ENCODE results near the gene KIR3DL3.
A peak's percentile ranks its signal among the peaks of the same experiment; 100 is the strongest.
"Not testable (repeated sequence)": the region's sequence is repeated elsewhere in the genome, so short reads cannot be mapped to it uniquely, and the experiment has no call there.

The KIR3DL3 gene

DNA sequence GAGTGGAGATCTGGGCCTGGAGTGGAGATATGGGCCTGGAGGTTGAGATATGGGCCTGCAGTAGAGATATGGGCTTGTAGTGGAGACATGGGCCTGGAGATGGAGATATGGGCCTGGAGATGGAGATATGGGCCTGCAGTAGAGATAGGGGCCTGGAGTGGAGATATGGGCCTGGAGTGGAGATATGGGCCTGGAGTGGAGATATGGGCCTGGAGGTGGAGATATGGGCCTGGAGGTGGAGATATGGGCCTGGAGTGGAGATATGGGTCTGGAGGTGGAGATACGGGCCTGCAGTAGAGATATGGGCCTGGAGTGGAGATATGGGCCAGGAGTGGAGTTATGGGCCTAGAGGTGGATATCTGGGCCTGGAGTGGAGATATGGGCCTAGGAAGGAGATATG, 14.5 kb downstream of the KIR3DL3 start:
- Histone ChIP-seq H3K9ac (ENCODE audit: low read depth, low read length, poor library complexity) (no peak overlapping the region), H4K91ac (ENCODE audit: low read depth, low read length, poor library complexity) (no peak overlapping the region), H3K79me1 (ENCODE audit: low read depth, low read length) (no peaks in the 10 kb centered on the region), H3K4me1 (ENCODE audit: control insufficient read depth in 2 of 2, insufficient read depth in 1 of 2, low read depth in 1 of 2, low read length in 2 of 2) (no peaks in the 10 kb centered on the region), H3K27me3 (ENCODE audit: control insufficient read depth in 3 of 3, insufficient read depth in 3 of 3, low read depth in 1 of 3, low read length in 3 of 3) (peaks cover 0 to 2% (median 0%) of the 10 kb centered on the region in 3 experiments), H3K4ac (ENCODE audit: low read length) (no peak overlapping the region), H3K4me3 (ENCODE audit: low read length in 2 of 2) (no peak overlapping the region), H2BK5ac (ENCODE audit: low read length) (no peak overlapping the region), H4K8ac (ENCODE audit: low read depth, low read length) (no peak overlapping the region), H3K14ac (ENCODE audit: low read length) (no peak overlapping the region), H3K9me3 (replicated peaks in 1 of 2; ENCODE audit: control insufficient read depth in 2 of 2, insufficient read depth in 1 of 2, low read depth in 1 of 2, low read length in 2 of 2) (peaks cover 0 to 11% of the 10 kb centered on the region in 2 donors), H3K18ac (ENCODE audit: low read length) (no peak overlapping the region), H2BK15ac (ENCODE audit: low read length) (no peak overlapping the region), H2BK120ac (ENCODE audit: low read depth, low read length) (no peak overlapping the region), H2AFZ (ENCODE audit: low read length) (no peak overlapping the region), H2BK12ac (ENCODE audit: low read length) (no peak overlapping the region), H3K4me2 (ENCODE audit: insufficient read depth, low read length, poor library complexity, severe bottlenecking) (no peak overlapping the region), H2AK5ac (ENCODE audit: low read depth, low read length) (no peak overlapping the region), H3K27ac (replicated peaks; ENCODE audit: low read length) (no peak overlapping the region), H3K36me3 (replicated peaks in 1 of 2; ENCODE audit: control insufficient read depth in 2 of 2, insufficient read depth in 2 of 2, low read length in 2 of 2) (no peaks in the 10 kb centered on the region), H3K23ac (ENCODE audit: low read depth, low read length, poor library complexity) (no peak overlapping the region)
- no peak for DNase-seq (ENCODE audit: low spot score)
- WGBS, 2 donors (ENCODE audit: extremely low coverage in 2 of 2, insufficient read length in 2 of 2, insufficient replicate concordance in 1 of 2): no CpG with 5 or more reads among the region's 1 CpG

GRCh38 chr19:54739587-54740497, 15.6 kb downstream of the KIR3DL3 start:
- no peak overlapping the region for H3K23ac ChIP-seq (ENCODE audit: low read depth, low read length, poor library complexity)
- H3K18ac ChIP-seq (ENCODE audit: low read length): no peak overlapping the region
- H3K36me3 ChIP-seq (replicated peaks in 1 of 2; ENCODE audit: control insufficient read depth in 2 of 2, insufficient read depth in 2 of 2, low read length in 2 of 2): no peaks in the 10 kb centered on the region
- no peaks in the 10 kb centered on the region for H3K79me1 ChIP-seq (ENCODE audit: low read depth, low read length)
- no peak overlapping the region for H4K8ac ChIP-seq (ENCODE audit: low read depth, low read length)
- peaks cover 0 to 11% of the 10 kb centered on the region in 2 donors for H3K9me3 ChIP-seq (replicated peaks in 1 of 2; ENCODE audit: control insufficient read depth in 2 of 2, insufficient read depth in 1 of 2, low read depth in 1 of 2, low read length in 2 of 2)
- H2AFZ ChIP-seq (ENCODE audit: low read length): no peak overlapping the region
- no CpG with 5 or more reads among the region's 13 CpGs for WGBS, 2 donors (ENCODE audit: extremely low coverage in 2 of 2, insufficient read length in 2 of 2, insufficient replicate concordance in 1 of 2)
- peak overlapping the region in 1 of 2 donors; percentile 50 for H3K4me3 ChIP-seq (ENCODE audit: low read length in 2 of 2)
- H2BK12ac ChIP-seq (ENCODE audit: low read length): no peak overlapping the region
- H3K27ac ChIP-seq (replicated peaks; ENCODE audit: low read length): no peak overlapping the region
- H3K4me1 ChIP-seq (ENCODE audit: control insufficient read depth in 2 of 2, insufficient read depth in 1 of 2, low read depth in 1 of 2, low read length in 2 of 2): no peaks in the 10 kb centered on the region
- H4K91ac ChIP-seq (ENCODE audit: low read depth, low read length, poor library complexity): no peak overlapping the region
- no peaks in the 10 kb centered on the region for H3K27me3 ChIP-seq (ENCODE audit: control insufficient read depth in 3 of 3, insufficient read depth in 3 of 3, low read depth in 1 of 3, low read length in 3 of 3)
- H2BK5ac ChIP-seq (ENCODE audit: low read length): no peak overlapping the region
- no peak overlapping the region for H3K4ac ChIP-seq (ENCODE audit: low read length)
- no peak overlapping the region for H2AK5ac ChIP-seq (ENCODE audit: low read depth, low read length)
- no peak overlapping the region for H3K14ac ChIP-seq (ENCODE audit: low read length)
- no peak overlapping the region for H2BK15ac ChIP-seq (ENCODE audit: low read length)
- no peak overlapping the region for H3K4me2 ChIP-seq (ENCODE audit: insufficient read depth, low read length, poor library complexity, severe bottlenecking)
- no peak for DNase-seq (ENCODE audit: low spot score)
- no peak overlapping the region for H3K9ac ChIP-seq (ENCODE audit: low read depth, low read length, poor library complexity)
- no peak overlapping the region for H2BK120ac ChIP-seq (ENCODE audit: low read depth, low read length)

- H4K91ac ChIP-seq (ENCODE audit: low read depth, low read length, poor library complexity); H3K9ac ChIP-seq (ENCODE audit: low read depth, low read length, poor library complexity); H3K79me1 ChIP-seq (ENCODE audit: low read depth, low read length); H3K4me1 ChIP-seq (ENCODE audit: control insufficient read depth in 2 of 2, insufficient read depth in 1 of 2, low read depth in 1 of 2, low read length in 2 of 2); H2BK5ac ChIP-seq (ENCODE audit: low read length); H2BK15ac ChIP-seq (ENCODE audit: low read length); H2AK5ac ChIP-seq (ENCODE audit: low read depth, low read length); DNase-seq (ENCODE audit: low spot score); H3K18ac ChIP-seq (ENCODE audit: low read length); H3K27me3 ChIP-seq (ENCODE audit: control insufficient read depth in 3 of 3, insufficient read depth in 3 of 3, low read depth in 1 of 3, low read length in 3 of 3); H2AFZ ChIP-seq (ENCODE audit: low read length); H3K36me3 ChIP-seq (replicated peaks in 1 of 2; ENCODE audit: control insufficient read depth in 2 of 2, insufficient read depth in 2 of 2, low read length in 2 of 2); H3K4me2 ChIP-seq (ENCODE audit: insufficient read depth, low read length, poor library complexity, severe bottlenecking); H2BK120ac ChIP-seq (ENCODE audit: low read depth, low read length); H3K4me3 ChIP-seq (ENCODE audit: low read length in 2 of 2); H3K27ac ChIP-seq (replicated peaks; ENCODE audit: low read length); H3K4ac ChIP-seq (ENCODE audit: low read length); H3K14ac ChIP-seq (ENCODE audit: low read length); H3K9me3 ChIP-seq (replicated peaks in 1 of 2; ENCODE audit: control insufficient read depth in 2 of 2, insufficient read depth in 1 of 2, low read depth in 1 of 2, low read length in 2 of 2); H2BK12ac ChIP-seq (ENCODE audit: low read length); H4K8ac ChIP-seq (ENCODE audit: low read depth, low read length); H3K23ac ChIP-seq (ENCODE audit: low read depth, low read length, poor library complexity): not testable (repeated sequence)
- no CpG with 5 or more reads among the region's 5 CpGs for WGBS, 2 donors (ENCODE audit: extremely low coverage in 2 of 2, insufficient read length in 2 of 2, insufficient replicate concordance in 1 of 2)
These were observed 17.7 kb downstream of the KIR3DL3 start for GRCh38 chr19:54741950-54742349.

GRCh38 chr19:54744080-54744479, 19.8 kb downstream of the KIR3DL3 start:
- not testable (repeated sequence) for H3K23ac ChIP-seq (ENCODE audit: low read depth, low read length, poor library complexity); H2BK12ac ChIP-seq (ENCODE audit: low read length); H3K36me3 ChIP-seq (replicated peaks in 1 of 2; ENCODE audit: control insufficient read depth in 2 of 2, insufficient read depth in 2 of 2, low read length in 2 of 2); H2AK5ac ChIP-seq (ENCODE audit: low read depth, low read length); DNase-seq (ENCODE audit: low spot score); H3K9me3 ChIP-seq (replicated peaks in 1 of 2; ENCODE audit: control insufficient read depth in 2 of 2, insufficient read depth in 1 of 2, low read depth in 1 of 2, low read length in 2 of 2); H2AFZ ChIP-seq (ENCODE audit: low read length); H4K8ac ChIP-seq (ENCODE audit: low read depth, low read length); H3K27ac ChIP-seq (replicated peaks; ENCODE audit: low read length); H3K4me3 ChIP-seq (ENCODE audit: low read length in 2 of 2); H4K91ac ChIP-seq (ENCODE audit: low read depth, low read length, poor library complexity); H3K4ac ChIP-seq (ENCODE audit: low read length); H3K18ac ChIP-seq (ENCODE audit: low read length); H3K14ac ChIP-seq (ENCODE audit: low read length); H3K9ac ChIP-seq (ENCODE audit: low read depth, low read length, poor library complexity); H2BK15ac ChIP-seq (ENCODE audit: low read length); H3K4me1 ChIP-seq (ENCODE audit: control insufficient read depth in 2 of 2, insufficient read depth in 1 of 2, low read depth in 1 of 2, low read length in 2 of 2); H2BK5ac ChIP-seq (ENCODE audit: low read length); H3K27me3 ChIP-seq (ENCODE audit: control insufficient read depth in 3 of 3, insufficient read depth in 3 of 3, low read depth in 1 of 3, low read length in 3 of 3); H2BK120ac ChIP-seq (ENCODE audit: low read depth, low read length); H3K79me1 ChIP-seq (ENCODE audit: low read depth, low read length); H3K4me2 ChIP-seq (ENCODE audit: insufficient read depth, low read length, poor library complexity, severe bottlenecking)
- WGBS, 2 donors (ENCODE audit: extremely low coverage in 2 of 2, insufficient read length in 2 of 2, insufficient replicate concordance in 1 of 2): no CpG with 5 or more reads among the region's 5 CpGs

All from neuronal stem cell (in vitro differentiated cells).